DMS114 treated with DMSO at 0.1 percent for 48 hours (cell line): ENCODE measurements around the gene IPO11.
"Not testable (repeated sequence)": the region's sequence is repeated elsewhere in the genome, so short reads cannot be mapped to it uniquely, and the experiment has no call there.

Experiments
- DNase-seq: peaks from one replicate; lab custom pipeline; 2025; ENCODE audit not compliant: unreplicated experiment; lab: John Stamatoyannopoulos, UW

IPO11 gene

DNA sequence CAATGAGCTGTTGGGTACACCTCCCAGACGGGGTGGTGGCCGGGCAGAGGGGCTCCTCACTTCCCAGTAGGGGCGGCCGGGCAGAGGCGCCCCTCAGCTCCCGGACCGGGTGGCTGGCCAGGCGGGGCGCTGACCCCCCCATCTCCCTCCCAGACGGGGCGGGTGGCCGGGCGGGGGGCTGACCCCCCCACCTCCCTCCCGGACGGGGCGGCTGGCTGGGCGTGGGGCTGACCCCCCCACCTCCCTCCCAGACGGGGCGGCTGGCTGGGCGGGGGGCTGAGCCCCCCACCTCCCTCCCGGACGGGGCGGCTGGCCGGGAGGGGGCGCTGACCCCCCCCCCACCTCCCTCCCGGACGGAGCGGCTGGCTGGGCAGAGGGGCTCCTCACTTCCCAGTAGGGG lies 100.5 kb downstream of the IPO11 start:
- DNase-seq, result not testable (repeated sequence)

DNA sequence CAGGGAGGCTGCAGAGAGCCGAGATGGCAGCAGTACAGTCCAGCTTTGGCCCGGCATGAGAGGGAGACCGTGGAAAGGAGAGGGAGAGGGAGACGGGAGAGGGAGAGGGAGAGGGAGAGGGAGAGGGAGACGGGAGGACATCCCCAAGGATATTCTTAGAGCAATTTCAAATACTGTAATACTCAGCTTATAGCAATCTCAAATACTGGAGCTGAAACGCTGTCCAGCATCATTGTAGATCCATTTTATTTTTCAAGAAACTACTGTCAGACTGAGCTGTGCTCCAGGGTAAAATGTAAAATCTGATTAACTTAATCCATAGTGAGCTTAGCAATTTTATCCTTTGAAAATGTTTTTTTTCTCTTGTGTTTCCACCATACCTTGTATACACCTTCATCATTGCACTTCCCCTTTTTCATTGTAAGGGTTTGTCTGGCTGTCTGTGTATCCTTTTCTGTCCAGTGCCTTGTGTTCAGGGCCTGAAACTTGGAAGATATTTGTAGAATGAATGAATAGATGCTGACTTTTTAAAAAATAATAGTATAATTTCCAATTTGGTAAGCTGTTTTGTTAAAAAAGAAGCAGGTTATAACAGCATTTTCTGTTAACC lies 102.1 kb downstream of the IPO11 start:
- DNase-seq, result no peak

DNA sequence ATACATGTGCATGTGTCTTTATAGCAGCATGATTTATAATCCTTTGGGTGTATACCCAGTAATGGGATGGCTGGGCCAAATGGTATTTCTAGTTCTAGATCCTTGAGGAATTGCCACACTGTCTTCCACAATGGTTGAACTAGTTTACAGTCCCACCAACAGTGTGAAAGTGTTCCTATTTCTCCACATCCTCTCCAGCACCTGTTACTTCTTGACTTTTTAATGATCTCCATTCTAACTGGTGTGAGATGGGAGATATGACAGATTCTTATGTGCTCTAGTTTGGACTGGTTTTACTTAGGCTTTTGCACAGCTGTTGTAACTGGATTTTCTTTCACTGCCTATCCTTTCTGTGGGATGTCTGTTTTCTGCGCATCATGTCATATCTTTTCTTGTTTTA lies 108.2 kb downstream of the IPO11 start:
- DNase-seq, result not testable (repeated sequence)

DNA sequence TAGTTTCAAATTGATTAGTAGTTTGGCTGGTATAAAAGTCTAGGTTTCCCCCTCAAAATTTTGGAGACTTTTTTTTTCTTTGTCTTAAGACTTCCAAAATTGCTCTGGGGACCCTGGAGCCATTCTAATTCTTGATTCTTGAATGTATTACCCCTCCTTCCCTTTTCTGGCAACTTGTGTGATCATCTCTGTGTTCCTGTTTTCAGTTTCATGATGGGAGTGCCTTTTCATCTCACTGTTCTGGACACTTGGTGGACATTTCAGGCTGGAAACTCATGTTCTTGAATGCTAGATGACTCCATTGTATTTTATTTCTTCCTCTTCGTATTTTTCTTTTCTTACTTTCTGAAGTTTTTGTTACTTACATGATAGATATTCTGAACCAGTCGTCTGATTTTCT lies 108.8 kb downstream of the IPO11 start:
- DNase-seq, result no peak

DNA sequence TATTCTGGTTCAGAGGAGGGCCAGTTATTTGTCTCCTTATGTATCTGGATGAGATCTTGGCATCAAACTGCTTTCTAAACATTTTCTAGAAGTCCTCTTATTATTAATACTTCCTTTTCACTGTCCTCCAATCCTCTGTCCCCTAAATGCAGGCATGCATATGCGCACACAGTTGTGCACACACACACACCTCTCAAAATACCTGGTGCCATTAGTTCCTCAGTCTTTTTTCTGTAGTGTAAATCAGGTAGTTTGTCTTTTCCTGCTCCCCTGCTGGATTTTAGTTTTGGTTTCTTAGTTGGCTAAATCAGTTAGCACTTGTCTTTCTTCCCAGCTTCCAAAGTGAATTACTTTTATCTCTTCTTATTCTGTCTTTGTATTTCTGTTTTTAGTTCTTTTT lies 110.2 kb downstream of the IPO11 start:
- DNase-seq, result no peak

DNA sequence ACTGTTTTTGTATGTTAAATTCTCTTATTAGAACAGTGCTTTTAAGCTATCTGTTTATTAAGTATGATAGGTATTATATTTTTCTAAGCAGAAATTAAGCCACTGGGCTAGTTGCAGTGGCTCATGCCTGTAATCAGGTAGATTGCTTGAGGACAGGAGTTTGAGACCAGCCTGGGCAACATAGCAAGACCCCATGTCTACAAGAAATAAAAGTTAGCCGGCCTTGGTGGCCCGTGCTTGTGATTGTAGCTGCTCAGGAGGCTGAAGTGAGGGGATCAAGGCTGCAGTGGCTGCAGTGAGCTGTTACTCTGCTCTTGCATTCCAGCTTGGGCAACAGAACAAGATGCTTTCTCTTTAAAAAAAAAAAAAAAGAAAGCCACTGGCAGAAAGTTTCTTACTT lies 121.0 kb downstream of the IPO11 start:
- no peak for DNase-seq

DNA sequence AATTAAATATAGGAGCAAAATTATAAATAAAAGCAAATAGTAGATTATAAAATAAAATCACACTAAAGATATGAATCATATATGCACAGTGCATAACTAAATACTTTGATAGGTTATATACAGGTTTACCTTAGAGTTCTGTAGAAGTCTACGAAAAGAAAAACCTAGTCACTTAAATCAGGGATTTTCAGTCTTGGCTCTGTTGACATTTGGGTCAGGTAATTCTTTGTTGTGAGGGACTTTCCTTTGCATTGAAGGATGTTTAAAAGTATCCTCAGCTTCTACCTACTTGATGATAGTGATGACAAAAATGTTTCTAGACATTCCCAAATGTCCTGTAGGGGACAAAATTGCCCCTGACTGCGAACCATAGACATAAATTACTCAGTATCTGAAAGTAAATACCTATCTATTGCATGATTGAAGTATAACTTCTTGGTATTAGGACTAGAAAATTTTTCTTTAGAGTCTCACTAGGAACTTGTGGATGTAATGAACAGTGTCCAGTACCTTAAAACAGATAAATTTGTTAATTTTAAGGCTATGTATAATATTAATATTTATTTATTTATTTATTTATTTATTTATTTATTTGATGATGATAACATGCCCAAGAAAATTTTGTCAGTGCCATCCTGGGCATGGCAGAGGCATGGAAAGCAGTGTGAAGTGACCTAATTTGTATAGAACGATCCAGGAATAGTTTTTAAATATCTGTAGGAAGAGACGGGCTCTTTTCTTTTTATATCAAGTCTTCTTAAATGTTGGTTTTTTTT lies 122.1 kb downstream of the IPO11 start:
- no peak for DNase-seq

DNA sequence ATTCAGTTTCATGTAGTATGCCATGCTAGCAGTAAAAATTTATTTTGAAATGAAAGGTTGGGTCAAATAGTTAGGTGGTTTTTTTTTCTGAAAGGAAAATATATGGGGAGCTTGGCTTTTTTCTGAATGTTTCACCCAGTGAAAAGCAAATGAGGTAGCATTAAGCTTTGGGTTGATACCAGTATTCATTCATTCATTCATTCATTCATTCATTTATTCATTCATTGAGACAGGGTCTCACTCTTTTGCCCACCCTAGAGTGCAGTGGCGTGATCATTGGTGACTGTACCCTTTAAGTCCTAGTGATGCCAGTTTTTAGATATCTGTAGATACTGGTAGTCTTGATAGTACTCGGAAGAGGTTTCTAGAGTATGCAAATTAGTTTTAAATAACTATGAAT lies 123.7 kb downstream of the IPO11 start:
- no peak for DNase-seq

DNA sequence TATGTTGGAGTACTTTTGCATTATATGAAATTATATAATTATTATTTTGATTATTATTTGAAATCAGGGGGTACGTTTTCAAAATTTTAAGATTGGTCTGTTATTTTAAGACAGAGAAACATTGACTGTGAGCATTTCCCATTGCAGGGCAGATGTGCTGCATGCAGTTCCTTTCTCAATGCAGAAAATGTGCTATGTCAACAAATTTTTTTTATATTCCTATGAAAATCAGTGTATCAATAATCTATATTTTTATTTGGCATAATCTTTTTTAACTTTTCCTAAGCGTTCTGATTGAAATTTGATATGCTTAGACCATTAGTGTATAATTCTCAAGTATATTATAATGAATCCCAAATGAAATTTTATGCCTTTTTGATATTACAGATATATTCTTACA lies 124.2 kb downstream of the IPO11 start:
- DNase-seq, result no peak

DNA sequence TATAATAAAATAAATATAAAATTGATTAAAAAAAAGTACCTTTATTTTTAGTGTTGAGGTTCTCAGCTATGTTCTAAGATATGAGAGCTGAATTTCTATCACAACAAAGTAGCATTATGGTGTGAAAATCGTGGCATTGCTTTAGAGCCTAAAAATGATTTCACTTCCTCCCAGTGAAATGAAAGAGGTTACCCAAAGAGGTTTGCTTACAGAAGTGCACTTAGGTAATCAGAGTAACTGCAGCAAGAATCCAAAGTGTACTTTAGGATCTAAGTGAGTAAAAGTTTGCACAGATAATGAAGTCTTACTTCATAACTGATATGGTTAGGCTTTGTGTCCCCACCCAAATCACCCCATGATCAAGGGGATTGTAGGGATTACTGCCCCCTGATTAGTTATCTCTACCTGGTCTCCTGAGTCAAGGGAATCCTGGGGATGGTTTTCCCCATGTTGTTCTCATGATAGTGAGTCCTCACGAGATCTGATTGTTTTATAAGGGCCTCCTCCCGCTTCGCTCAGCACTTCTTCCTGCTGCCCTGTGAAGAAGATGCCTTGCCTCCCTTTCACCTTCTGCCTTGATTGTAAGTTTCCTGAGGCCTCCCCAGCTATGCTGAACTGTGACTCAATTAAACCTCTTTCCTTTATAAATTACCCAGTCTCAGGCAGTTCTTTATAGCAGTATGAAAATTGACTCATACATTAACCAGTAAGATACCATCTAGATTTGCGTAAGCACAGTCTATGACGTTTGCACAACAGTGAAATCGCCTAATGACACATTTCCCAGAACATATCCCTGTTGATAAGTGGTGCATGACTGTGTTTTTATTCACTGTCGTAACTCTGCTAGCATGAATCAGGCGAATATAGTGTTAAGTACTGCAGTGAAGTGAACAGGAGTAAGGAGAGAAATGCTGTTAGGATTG lies 125.7 kb downstream of the IPO11 start:
- no peak for DNase-seq

DNA sequence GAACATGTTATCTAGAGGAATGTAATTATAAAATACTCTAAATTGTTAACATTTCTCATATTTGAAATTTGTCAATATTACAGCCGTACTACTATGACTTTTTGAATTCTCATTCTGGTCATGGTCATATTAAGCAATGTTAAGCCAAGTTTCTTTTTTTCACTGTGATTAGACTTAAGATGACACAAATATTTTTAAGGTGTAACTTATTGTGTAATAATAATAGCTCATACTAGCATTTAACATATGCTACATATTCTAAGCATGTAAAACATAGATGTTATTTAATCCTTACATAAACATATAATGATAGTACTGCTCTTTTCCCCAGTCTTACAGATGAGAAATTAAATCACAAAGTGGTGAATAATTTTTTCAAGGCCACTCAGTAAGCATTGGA lies 130.2 kb downstream of the IPO11 start:
- no peak for DNase-seq

DNA sequence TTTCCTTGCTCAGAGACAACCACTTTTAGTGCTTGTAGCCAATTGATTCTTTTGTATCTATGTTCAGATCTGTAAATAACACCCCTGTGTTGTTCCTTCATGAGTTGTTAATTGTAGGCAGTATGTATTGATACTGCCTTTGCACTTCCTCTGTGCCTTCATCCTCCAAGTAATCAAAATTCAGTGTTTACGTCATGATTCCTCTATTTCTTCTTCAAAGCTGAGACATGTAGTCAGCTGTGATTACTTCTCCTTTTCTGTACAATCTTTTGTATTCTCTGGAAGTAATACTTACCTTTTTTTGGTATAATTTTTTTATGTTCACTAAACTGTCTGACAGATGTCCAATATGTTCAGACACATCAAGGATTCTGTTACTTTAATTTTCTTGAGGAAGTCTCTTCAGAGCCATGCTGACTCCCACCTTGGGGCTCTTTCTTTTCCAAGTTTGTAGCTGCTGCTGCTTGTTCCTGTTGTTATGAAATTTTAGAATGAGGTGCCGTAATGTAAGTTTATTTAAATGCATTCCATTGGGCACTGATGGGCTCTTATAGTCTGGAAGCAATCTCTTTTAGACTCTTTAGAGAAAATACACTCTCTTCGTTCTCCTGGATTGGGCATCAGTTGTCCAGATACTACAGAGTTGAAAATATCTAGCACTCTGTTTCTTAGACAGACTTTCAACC lies 135.5 kb downstream of the IPO11 start:
- DNase-seq, result no peak

DNA sequence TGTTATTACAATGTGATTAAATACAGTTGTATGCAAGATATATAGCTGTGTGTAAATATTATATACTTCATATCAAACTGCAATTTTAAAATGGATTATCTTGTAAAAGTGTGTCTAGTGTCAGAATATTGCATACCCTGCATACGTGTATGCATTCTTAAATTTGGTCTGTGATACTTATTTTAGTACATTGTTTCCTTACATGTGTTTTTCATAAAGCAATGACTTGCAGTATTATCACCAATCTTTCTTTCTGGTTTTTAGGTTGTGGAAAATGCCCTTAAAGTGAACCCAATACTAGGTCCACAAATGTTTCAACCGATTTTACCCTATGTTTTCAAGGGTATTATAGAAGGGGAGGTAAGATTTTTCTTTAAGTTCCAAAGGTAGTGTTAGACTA lies 137.5 kb downstream of the IPO11 start:
- DNase-seq, result no peak

DNA sequence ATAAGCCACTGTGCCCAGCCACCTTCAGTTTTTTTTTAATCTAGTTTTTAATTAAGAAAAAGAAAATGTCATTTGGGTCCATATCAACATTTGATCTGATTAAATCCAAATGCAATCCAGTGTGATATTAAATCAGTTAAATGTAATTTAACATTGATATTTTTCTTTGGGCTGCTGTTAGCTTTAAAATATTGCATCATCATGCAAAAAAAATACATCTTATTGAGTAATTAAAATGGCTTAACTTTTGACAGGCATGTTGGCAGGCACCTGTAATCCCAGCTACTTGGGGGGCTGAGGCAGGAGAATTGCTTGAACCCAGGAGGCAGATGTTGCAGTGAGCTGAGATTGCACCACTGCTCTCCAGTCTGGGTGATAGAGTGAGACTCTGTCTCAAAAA lies 143.4 kb downstream of the IPO11 start:
- no peak for DNase-seq

DNA sequence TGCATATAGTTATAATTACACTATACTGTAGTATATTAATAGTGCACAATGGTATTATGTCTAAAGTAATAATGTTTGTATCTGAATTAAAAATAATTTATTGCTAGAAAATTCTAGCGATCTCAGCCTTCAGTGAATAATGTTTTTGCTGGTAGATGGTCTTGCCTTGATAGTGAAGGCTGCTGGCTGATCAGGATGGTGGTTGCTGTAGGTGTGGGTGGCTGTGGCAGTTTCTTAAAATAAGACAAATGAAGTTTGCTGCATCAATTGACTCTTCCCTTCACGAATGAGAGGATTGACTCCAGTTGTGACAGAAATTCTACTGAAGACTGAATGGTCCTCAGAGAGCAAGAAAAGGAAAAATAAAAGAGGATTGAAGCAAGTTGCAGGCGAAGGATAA lies 146.4 kb downstream of the IPO11 start:
- DNase-seq, result no peak

DNA sequence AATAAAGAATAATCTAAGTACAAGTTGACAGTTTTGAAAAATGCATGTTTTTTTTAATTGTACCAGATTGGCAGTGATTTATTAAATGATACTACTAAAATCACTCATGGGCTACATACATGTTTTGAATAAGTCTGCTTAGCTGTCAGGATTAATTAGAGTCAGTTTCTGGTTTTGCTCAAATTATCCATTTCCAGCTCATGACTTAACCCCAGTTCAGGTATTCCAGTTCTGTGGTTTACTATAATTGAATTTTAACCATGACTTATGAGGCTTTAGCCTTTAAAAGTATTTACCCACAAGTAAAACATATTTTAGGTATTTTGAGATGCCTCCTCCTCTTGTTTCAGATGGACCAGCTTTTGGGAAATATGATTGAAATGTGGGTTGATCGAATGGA lies 148.2 kb downstream of the IPO11 start:
- DNase-seq, result no peak

DNA sequence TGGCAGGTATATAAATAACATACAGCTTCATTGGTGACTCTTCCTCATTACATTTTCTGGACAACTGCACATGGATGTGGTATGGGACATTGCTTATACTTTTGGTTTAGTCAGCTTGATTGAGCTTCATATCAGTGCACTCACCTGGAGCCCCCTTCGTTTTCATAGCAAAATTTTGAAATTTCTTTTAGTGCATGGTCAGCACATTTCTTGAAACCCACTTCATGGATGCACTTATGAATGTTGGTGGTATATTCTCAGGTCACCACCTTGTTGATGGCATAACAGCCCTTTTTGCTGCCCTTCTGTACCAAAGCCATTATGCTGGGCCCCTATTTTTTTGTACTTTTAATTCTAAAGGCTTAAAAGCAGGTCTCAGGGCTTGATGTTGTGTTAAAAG lies 149.3 kb downstream of the IPO11 start:
- no peak for DNase-seq

DNA sequence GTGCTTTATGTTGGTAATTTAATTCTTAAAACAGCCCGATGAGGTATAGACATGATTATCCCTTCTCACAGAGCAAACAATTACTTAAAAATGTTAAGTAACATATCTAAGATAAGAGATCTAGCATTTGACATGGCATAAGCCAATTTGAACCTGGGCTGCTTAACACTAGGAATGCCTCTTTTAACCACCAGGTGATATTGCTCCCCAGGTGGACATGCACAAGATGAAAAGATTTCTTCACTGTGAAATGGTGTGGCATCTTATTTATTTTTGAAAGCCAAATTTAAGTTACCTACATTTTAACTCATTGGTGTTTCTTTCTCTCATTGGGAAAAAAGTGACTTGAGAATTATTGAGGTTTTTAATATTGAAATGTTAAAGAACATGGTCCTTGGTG lies 150.3 kb downstream of the IPO11 start:
- DNase-seq, result no peak

DNA sequence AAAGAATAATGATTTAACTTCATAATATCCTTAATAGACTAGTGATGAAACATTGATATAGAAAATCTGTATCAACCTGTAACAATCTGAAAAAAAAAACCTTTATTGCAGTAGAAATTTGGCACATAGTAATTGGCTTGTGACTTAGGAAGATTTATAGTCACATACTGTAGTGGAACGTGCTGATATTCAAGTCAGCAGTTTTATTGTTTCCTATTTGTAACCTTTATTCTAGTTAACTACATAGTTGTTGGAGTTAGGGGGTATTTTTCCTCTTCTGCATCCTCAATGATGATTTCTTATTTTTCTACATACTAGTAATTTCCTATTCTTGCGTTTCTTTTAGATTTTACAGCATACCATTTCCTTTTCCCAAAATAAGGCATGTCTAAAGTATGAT lies 151.5 kb downstream of the IPO11 start:
- no peak for DNase-seq

DNA sequence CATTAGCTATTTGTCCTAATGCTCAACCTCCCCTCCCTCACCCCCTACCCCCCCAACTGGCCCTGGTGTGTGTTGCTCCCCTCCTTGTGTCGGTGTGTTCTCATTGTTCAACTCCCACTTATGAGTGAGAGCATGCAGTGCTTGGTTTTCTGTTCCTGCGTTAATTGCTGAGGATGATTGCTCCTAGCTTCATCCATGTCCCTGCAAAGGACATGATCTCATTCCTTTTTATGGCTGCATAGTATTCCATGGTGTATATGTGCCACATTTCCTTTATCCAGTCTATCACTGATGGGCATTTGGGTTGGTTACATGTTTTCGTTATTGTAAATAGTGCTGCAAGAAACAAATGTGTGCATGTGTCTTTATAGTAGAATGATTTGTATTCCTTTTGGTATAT lies 153.2 kb downstream of the IPO11 start:
- not testable (repeated sequence) for DNase-seq

DNA sequence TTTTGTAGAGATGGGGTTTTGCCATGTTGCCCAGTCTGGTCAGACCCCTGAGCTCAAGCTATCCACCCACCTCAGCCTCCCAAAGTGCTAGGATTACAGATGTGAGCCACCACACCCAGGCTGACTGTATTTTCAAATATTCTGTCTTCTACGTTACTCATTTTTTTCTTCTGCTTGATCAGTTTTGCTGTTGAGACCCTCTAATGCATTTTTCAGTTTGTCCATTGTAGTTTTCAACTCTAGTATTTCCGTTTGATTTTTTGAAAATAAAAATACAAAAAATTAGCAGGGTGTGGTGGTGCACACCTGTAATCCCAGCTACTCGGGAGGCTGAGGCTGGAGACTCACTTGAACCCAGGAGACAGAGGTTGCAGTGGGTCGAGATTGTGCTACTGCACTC lies 155.6 kb downstream of the IPO11 start:
- DNase-seq, result no peak
